Measurements from ENCODE around the gene TLR8. TPM values are rescaled to one million over a fixed set of nuclear protein-coding genes. Genes with fewer than 3 reads are reported as not detected.

The TLR8 gene
- polyA plus RNA-seq, 1 donor: 0.15 TPM

DNA sequence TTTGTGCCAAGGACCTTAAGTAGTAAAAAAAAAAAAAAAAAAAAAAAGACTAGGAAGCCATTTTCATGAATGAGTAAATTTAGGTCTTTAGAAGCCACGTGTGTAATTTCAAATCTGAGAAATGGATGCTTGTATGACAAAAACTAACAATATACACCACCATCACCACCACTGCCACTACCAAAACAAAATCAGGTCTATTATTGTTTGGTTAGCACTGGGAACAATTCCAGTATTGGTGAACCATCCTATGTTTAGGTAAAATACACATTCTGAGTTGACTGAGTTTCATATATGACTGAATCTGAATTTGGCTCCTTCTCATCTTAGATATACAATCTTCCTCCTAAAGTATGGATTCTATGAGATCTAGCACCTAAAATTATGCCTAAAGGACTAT is 59.7 kb downstream of the TLR8 start:
- DNase-seq: no peak

GRCh38 chrX:12967711-12968465 is 61.5 kb downstream of the TLR8 start:
- no peak for DNase-seq

DNA sequence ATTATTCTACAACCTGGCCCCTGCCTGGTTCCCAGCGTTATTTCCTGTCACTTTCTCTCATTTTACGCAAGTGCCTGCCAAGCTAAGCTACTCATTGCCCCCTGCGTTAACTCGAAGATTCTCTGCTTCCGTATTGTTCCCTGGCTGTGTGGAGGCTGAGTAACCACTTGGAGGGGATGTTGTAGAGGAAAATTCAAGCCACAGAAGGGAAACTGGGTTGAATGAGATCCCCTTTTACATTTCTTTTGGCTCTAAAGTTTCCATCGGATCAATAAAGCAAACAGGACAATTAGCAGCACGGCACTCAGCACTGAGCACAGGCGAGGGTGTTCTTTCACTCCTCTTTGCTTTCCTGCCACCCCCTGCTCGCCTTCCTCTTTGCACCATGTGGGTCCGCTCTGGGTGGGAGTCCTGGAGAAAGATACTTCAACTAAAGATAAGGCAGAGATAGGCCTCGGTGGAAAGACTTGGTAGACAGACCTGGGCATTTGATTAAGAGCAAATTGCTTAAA is 64.3 kb downstream of the TLR8 start:
- DNase-seq: peak; percentile 51

- DNase-seq: no peak
These were observed 65.0 kb downstream of the TLR8 start for GRCh38 chrX:12971282-12972003.

DNA sequence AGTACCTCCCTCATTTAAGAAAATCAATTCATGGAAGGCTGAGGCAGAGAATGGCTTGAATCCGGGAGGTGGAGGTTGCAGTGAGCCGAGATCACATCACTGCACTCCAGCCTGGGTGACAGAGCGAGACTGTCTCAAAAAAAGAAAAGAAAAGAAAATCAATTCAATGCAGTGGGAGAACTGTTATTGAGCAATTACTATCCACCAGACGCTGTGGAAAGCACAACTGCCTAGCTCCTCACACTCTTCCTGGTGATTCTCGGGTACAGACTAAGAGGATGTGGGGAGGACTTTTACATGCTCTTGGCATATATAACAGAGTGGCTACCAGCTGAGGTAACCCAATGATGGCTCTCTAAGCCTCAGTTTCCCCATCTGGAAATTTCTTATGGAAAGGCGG is 65.8 kb downstream of the TLR8 start:
- no peak for DNase-seq

Other genes starting within 250 kb of the TLR8 start
- gene PRPS2, start 115.2 kb upstream of the TLR8 start, polyA plus RNA-seq (ENCODE audit: insufficient read length): 92.7 TPM
- 0.58 TPM for gene TLR7, start 39.5 kb upstream of the TLR8 start, polyA plus RNA-seq (ENCODE audit: insufficient read length)
- gene TMSB4X, start 68.5 kb downstream of the TLR8 start, polyA plus RNA-seq (ENCODE audit: insufficient read length): 2,566 TPM
- 0.25 TPM for gene FAM9C, start 138.0 kb downstream of the TLR8 start, polyA plus RNA-seq (ENCODE audit: insufficient read length)

Measured in left kidney (tissue), 2 donors.